HepG2 (cell line): ENCODE measurements around the gene ANO4. TPM values are rescaled to one million over a fixed set of nuclear protein-coding genes. Genes with fewer than 3 reads are reported as not detected.

Experiments used
- ATAC-seq: fragments of 200-7000 bp; cut with Tn5 transposase; 3 replicates; pipeline ENCODE4 v1.9.1; 2020; ENCODE audit warnings: mild to moderate bottlenecking, moderate library complexity
- BruUV-seq: library from RNA; stranded (reverse); fragments of 400-500 nt; replicated peaks from 2 replicates; lab custom pipeline; 2021; lab: Mats Ljungman, UMichigan
- CTCF ChIA-PET: fragments of 300-600 bp; formaldehyde crosslinking; extraction: SDS; loops from one replicate; lab custom pipeline; 2021; ENCODE audit warnings: low total read pairs, inconsistent platforms, low intra/inter-chr PET ratio; lab: Yijun Ruan, JAX
- POLR2A ChIA-PET: fragments of 350-600 bp; sonication (Branson Sonifier 250); formaldehyde crosslinking; loops from one replicate; lab custom pipeline; 2020; ENCODE audit warnings: antibody characterized with exemption, inconsistent platforms; lab: Yijun Ruan, JAX
- DNase-seq: peaks from one replicate; pipeline ENCODE4 v3.0.0-alpha.2; 2015; ENCODE audit warnings: low spot score
- FAIRE-seq: peaks from 3 replicates; lab custom pipeline; 2011; peaks lifted over from hg19 to GRCh38; lab: Jason Lieb, UNC
- H2AFZ ChIP-seq: one replicate; pipeline ENCODE4 v1.6.1; 2011; ENCODE audit warnings: low read length, inconsistent platforms
- H3K27ac ChIP-seq: fragments of 300-600 bp; 3 replicates; pipeline ENCODE4 v1.8.0; 2011; ENCODE audit warnings: mixed run types, mild to moderate bottlenecking, mixed read lengths, low read length, inconsistent platforms; ENCODE audit not compliant: insufficient read depth; ENCODE audit errors: extremely low read length
- H3K27me3 ChIP-seq, 2 experiments: fragments of 200-600 bp in 1 of 2; 2 replicates in 1 of 2; 3 replicates in 1 of 2; pipeline versions ENCODE4 v1.6.0 to v1.8.0; 2011; ENCODE audit warnings: low read length in 2 of 2, mild to moderate bottlenecking in 2 of 2, moderate library complexity in 2 of 2, inconsistent platforms in 1 of 2; ENCODE audit not compliant: insufficient read depth in 2 of 2, control insufficient read depth in 1 of 2
- H3K36me3 ChIP-seq, 2 experiments: fragments of 200-600 bp in 1 of 2; replicated peaks in 1 of 2; 2 replicates in 1 of 2; 3 replicates in 1 of 2; pipeline versions ENCODE4 v1.5.1 to v1.8.0; 2011; ENCODE audit warnings: low read length in 2 of 2, inconsistent platforms in 1 of 2; ENCODE audit not compliant: insufficient read depth in 2 of 2, control insufficient read depth in 1 of 2
- H3K4me1 ChIP-seq: 2 replicates; pipeline ENCODE4 v1.5.1; 2012; ENCODE audit warnings: low read length, inconsistent platforms; ENCODE audit not compliant: insufficient read depth
- H3K4me2 ChIP-seq: 2 replicates; pipeline ENCODE4 v1.6.0; 2011; ENCODE audit warnings: low read depth, low read length, inconsistent platforms
- H3K4me3 ChIP-seq, 3 experiments: fragments of 200-600 bp in 1 of 3; sonication (generic), shearing (Covaris generic) in 1 of 3; replicated peaks in 1 of 3; 2 replicates each; pipeline ENCODE4 v1.5.1; 2011 to 2016; ENCODE audit warnings: low read length in 3 of 3, inconsistent platforms in 2 of 3, low read depth in 2 of 3, mild to moderate bottlenecking in 2 of 3, control low read depth in 1 of 3, mixed read lengths in 1 of 3; ENCODE audit not compliant: insufficient read depth in 1 of 3
- H3K79me2 ChIP-seq: one replicate; pipeline ENCODE4 v1.6.1; 2011; ENCODE audit warnings: low read length, inconsistent platforms; ENCODE audit not compliant: insufficient read depth
- H3K9ac ChIP-seq: 2 replicates; pipeline ENCODE4 v1.6.0; 2011; ENCODE audit warnings: mild to moderate bottlenecking, low read depth, low read length, inconsistent platforms; ENCODE audit not compliant: insufficient read depth
- H3K9me3 ChIP-seq: 2 replicates; pipeline ENCODE4 v1.5.1; 2012; ENCODE audit warnings: mild to moderate bottlenecking, low read length
- H4K20me1 ChIP-seq: 2 replicates; pipeline ENCODE4 v1.6.0; 2011; ENCODE audit warnings: inconsistent platforms, mild to moderate bottlenecking, low read length, moderate library complexity; ENCODE audit not compliant: insufficient read depth
- ATF6 ChIP-seq: sonication (generic); formaldehyde crosslinking; conservative IDR thresholded peaks from 2 replicates; pipeline ENCODE4 v1.4.0; 2020; ENCODE audit warnings: missing genetic modification reagents
- BORCS8-MEF2B ChIP-seq: sonication (generic); formaldehyde crosslinking; IDR thresholded peaks from 2 replicates; pipeline ENCODE4 v1.8.0; 2022; ENCODE audit warnings: mild to moderate bottlenecking, missing genetic modification reagents
- HIVEP1 ChIP-seq: sonication (generic); formaldehyde crosslinking; IDR thresholded peaks from 2 replicates; pipeline ENCODE4 v1.4.0; 2020; ENCODE audit warnings: mild to moderate bottlenecking, missing genetic modification reagents
- HNF4G ChIP-seq, 2 experiments: sonication (generic) in 1 of 2; formaldehyde crosslinking in 1 of 2; IDR thresholded peaks; 2 replicates each; pipeline versions ENCODE4 v1.4.0 to v1.6.1; 2011 to 2020; ENCODE audit warnings: borderline replicate concordance in 2 of 2, low read depth in 2 of 2, mild to moderate bottlenecking in 2 of 2, low read length in 1 of 2, missing genetic modification reagents in 1 of 2, moderate library complexity in 1 of 2
- HOXA7 ChIP-seq: sonication (generic); formaldehyde crosslinking; IDR thresholded peaks from 2 replicates; pipeline ENCODE4 v1.8.1; 2022; ENCODE audit warnings: mild to moderate bottlenecking, missing genetic modification reagents, moderate library complexity
- MYC ChIP-seq: sonication (generic); formaldehyde crosslinking; IDR thresholded peaks from 2 replicates; pipeline ENCODE4 v1.9.0; 2021; ENCODE audit warnings: missing genetic modification reagents, borderline replicate concordance
- NFAT5 ChIP-seq: sonication (generic); formaldehyde crosslinking; IDR thresholded peaks from 2 replicates; pipeline ENCODE4 v1.4.0; 2020; ENCODE audit warnings: missing genetic modification reagents
- RCOR2 ChIP-seq: IDR thresholded peaks from 2 replicates; pipeline ENCODE4 v1.6.1; 2016; ENCODE audit warnings: missing biosample characterization, missing genetic modification reagents
- RFXANK ChIP-seq: IDR thresholded peaks from 2 replicates; pipeline ENCODE4 v1.6.1; 2016
- TARDBP ChIP-seq: sonication (generic); formaldehyde crosslinking; IDR thresholded peaks from 2 replicates; pipeline ENCODE4 v1.8.0; 2022; ENCODE audit warnings: mild to moderate bottlenecking, missing genetic modification reagents
- TCF12 ChIP-seq, 2 experiments: fragments of 450-650 bp in 1 of 2; sonication (generic) in 1 of 2; formaldehyde crosslinking in 1 of 2; IDR thresholded peaks; 2 replicates each; pipeline versions ENCODE4 v1.6.1 to v1.8.0; 2017 to 2022; ENCODE audit warnings: antibody characterized with exemption in 1 of 2, mild to moderate bottlenecking in 1 of 2, missing genetic modification reagents in 1 of 2, moderate library complexity in 1 of 2
- USF2 ChIP-seq, 2 experiments: sonication (generic) in 1 of 2; formaldehyde crosslinking in 1 of 2; IDR thresholded peaks; 2 replicates each; pipeline versions ENCODE4 v1.5.1 to v1.6.1; 2011 to 2020; ENCODE audit warnings: borderline replicate concordance in 1 of 2, low read depth in 1 of 2, low read length in 1 of 2, mild to moderate bottlenecking in 1 of 2, missing genetic modification reagents in 1 of 2, moderate library complexity in 1 of 2
- ZNF598 ChIP-seq: sonication (generic); formaldehyde crosslinking; IDR thresholded peaks from 2 replicates; pipeline ENCODE4 v1.5.1; 2020; ENCODE audit warnings: mild to moderate bottlenecking, missing genetic modification reagents, borderline replicate concordance
- ZNF792 ChIP-seq: IDR thresholded peaks from 2 replicates; pipeline ENCODE4 v1.6.1; 2016
- WGBS: methylation state at CpG from one replicate; pipeline ENCODE4 v1.1.6; 2017; ENCODE audit warnings: low lambda C conversion rate; 5-methylcytosine and 5-hydroxymethylcytosine counted together
- in situ Hi-C: cut with HindIII; loops from 2 replicates; pipeline ENCODE4 v1.10.0; 2017; ENCODE audit warnings: low pct_unique_long_range_greater_than_20kb; ENCODE audit not compliant: extremely low pct_ligation_motif_present
- intact Hi-C: fragments of 100-400 bp; cut with micrococcal nuclease; formaldehyde crosslinking; loops from one replicate; pipeline ENCODE4 v1.10.0; 2022; ENCODE audit not compliant: unreplicated experiment
- polyA plus RNA-seq, 8 experiments: library from polyadenylated mRNA; depleted of rRNA in 3 of 8; stranded (reverse) in 7 of 8; unstranded in 1 of 8; fragments of >200 nt; fragmentation: Illumina TruSeq in 4 of 8; extraction: Trizol in 4 of 8; gene quantifications; 2 replicates each; pipeline versions ENCODE4 v1.2.1 to v1.2.3, GENCODE V29; 2011 to 2016; ENCODE audit warnings: low read depth in 4 of 8, missing spikeins in 1 of 8, mixed read lengths in 1 of 8; ENCODE audit not compliant: insufficient read depth in 1 of 8
- total RNA-seq, 5 experiments: library from RNA; depleted of rRNA; stranded (reverse); fragments of >200 nt; fragmentation: Illumina TruSeq; extraction: Trizol; gene quantifications; 2 replicates each; pipeline ENCODE4 v1.2.3, GENCODE V29; 2016; ENCODE audit warnings: low read depth in 1 of 5

The ANO4 gene
- total and polyA plus RNA-seq, 2 of the 13 experiments (the other 11 are each of a cell fraction or from before 2014, with no cell fraction given), result not detected

GRCh38 chr12:101173197-101173749 lies 378.7 kb downstream of the ANO4 start:
- CTCF ChIA-PET, result no interaction called here
- Histone ChIP-seq H2AFZ (no peak overlapping the region), H3K4me3 (no peak overlapping the region), H3K36me3 (no peaks in the 10 kb centered on the region), H3K4me1 (no peaks in the 10 kb centered on the region), H3K9me3 (no peaks in the 10 kb centered on the region), H4K20me1 (no peaks in the 10 kb centered on the region), H3K79me2 (no peaks in the 10 kb centered on the region), H3K4me2 (no peak overlapping the region), H3K27ac (no peak overlapping the region), H3K9ac (no peak overlapping the region), H3K27me3 (no peaks in the 10 kb centered on the region)
- DNase-seq (no peak), FAIRE-seq (no peak), ATAC-seq (no peak; the same call in 2 of the 3 replicates)
- in situ Hi-C loops (no loop called here), intact Hi-C loops (no loop called here)
- POLR2A ChIA-PET, result no interaction called here
- BruUV-seq, result no TSS peak
- WGBS, result 22% methylated on average over 4 of the region's 7 CpGs
- TF ChIP-seq HOXA7 (CRISPR knock-in tag), result no peak
- TF ChIP-seq MYC (CRISPR knock-in tag), result no peak
- no peak for TF ChIP-seq BORCS8-MEF2B (CRISPR knock-in tag)
- TF ChIP-seq HNF4G (IDR thresholded peaks at IDR 0.05; ENCODE audit: borderline replicate concordance, low read depth, low read length), result no peak
- no peak for TF ChIP-seq HNF4G (CRISPR knock-in tag; IDR thresholded peaks at IDR 0.05; ENCODE audit: borderline replicate concordance, low read depth)
- TF ChIP-seq ZNF792, result no peak
- no peak for TF ChIP-seq RCOR2 (CRISPR knock-in tag)
- no peak for TF ChIP-seq NFAT5 (CRISPR knock-in tag)
- TF ChIP-seq ATF6 (CRISPR knock-in tag), result no peak
- TF ChIP-seq ZNF598 (CRISPR knock-in tag), result no peak
- no peak for TF ChIP-seq TARDBP (CRISPR knock-in tag)
- TF ChIP-seq USF2 (IDR thresholded peaks at IDR 0.05; ENCODE audit: low read depth, low read length), result no peak
- TF ChIP-seq USF2 (CRISPR knock-in tag; IDR thresholded peaks at IDR 0.05; ENCODE audit: borderline replicate concordance), result no peak
- no peak for TF ChIP-seq RFXANK (CRISPR knock-in tag)
- no peak for TF ChIP-seq TCF12 (IDR thresholded peaks at IDR 0.05)
- TF ChIP-seq TCF12 (CRISPR knock-in tag; IDR thresholded peaks at IDR 0.05), result no peak
- no peak for TF ChIP-seq HIVEP1 (CRISPR knock-in tag)
